Measurements from ENCODE around the gene TXNRD3.
"Not testable (repeated sequence)": the region's sequence is repeated elsewhere in the genome, so short reads cannot be mapped to it uniquely, and the experiment has no call there.

TXNRD3 gene

DNA sequence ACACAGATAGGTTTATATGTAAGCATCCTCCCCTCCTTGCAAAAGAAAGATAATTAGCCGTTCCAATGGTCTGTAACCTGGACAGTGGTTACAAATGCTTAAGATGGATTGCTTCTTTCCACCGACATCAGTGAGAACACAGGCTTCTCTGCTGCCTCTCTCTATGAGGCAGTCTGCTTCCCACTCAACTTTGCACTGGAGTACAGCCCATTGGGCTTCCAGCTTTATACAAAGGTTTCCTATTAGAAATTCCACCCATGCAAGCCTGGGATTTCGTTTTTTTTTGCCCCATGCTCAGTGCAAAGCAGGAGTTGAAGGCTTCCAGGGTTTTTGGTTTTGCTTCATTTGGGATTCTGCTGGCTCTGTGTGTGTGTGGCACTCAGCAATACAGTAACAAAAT is 48.9 kb downstream of the TXNRD3 start:
- H3K36me3 Mint-ChIP-seq (ENCODE audit: low read depth), result peaks cover 27% of the 10 kb centered on the region
- no peak overlapping the region for H3K27ac Mint-ChIP-seq
- no peaks in the 10 kb centered on the region for H3K27me3 Mint-ChIP-seq
- H3K4me1 Mint-ChIP-seq (ENCODE audit: low read depth), result peaks cover 6% of the 10 kb centered on the region
- H3K4me3 Mint-ChIP-seq, result no peak overlapping the region
- peaks cover 4% of the 10 kb centered on the region for H3K9me3 Mint-ChIP-seq

- Mint-ChIP-seq H3K4me3 (no peak overlapping the region), H3K27me3 (no peaks in the 10 kb centered on the region), H3K27ac (no peak overlapping the region)
These were observed 50.2 kb downstream of the TXNRD3 start for GRCh38 chr3:126604691-126605090.

DNA sequence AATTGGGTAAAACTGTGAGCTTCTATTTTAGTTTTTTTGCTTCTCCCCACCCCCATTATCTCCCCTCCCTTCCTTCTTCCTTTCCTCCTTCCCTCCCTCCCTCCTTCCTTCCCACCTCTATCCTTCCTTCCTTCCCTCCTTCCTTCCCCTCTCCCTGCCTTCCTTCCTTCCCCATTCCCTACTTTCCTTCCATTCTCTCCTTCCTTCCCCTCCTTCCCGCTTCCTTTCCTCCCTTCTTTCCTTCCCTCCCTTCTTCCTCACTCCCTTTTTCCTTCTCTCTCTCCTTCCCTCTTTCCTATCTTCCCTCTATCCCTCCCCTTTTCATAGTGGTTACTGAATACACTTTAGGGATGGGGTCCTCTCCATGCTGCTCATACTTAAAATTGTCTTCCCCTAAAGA is 55.8 kb downstream of the TXNRD3 start:
- Mint-ChIP-seq H3K36me3 (ENCODE audit: low read depth) (peaks cover 8% of the 10 kb centered on the region), H3K4me3 (no peak overlapping the region), H3K9me3 (peaks cover 4% of the 10 kb centered on the region), H3K27me3 (no peaks in the 10 kb centered on the region), H3K27ac (no peak overlapping the region), H3K4me1 (ENCODE audit: low read depth) (no peaks in the 10 kb centered on the region)

More at GRCh38 chr3:126604691-126605090, 50.2 kb downstream of the TXNRD3 start:
- H3K4me1 Mint-ChIP-seq (ENCODE audit: low read depth), result peaks cover 6% of the 10 kb centered on the region
- peaks cover 4% of the 10 kb centered on the region for H3K9me3 Mint-ChIP-seq
- peaks cover 27% of the 10 kb centered on the region for H3K36me3 Mint-ChIP-seq (ENCODE audit: low read depth)

DNA sequence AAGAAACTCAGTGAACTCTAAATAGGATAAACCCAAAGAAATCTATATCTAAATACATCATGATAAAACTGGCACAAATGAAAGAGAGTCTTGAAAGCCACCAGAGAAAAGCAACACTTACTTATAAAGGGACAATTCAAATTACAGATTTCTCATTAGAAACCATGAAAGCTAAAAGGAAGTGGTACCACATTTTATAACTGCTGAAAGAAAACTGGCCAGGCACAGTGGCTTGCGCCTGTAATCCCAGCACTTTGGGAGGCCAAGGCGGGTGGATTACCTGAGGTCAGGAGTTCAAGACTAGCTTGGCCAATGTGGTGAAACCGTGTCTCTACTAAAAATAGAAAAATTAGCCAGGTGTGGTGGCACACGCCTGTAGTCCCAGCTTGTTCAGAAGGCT is 59.4 kb downstream of the TXNRD3 start:
- not testable (repeated sequence) for H3K27me3 Mint-ChIP-seq; H3K27ac Mint-ChIP-seq; H3K4me1 Mint-ChIP-seq (ENCODE audit: low read depth); H3K36me3 Mint-ChIP-seq (ENCODE audit: low read depth); H3K4me3 Mint-ChIP-seq
- H3K9me3 Mint-ChIP-seq, result peaks cover 15% of the 10 kb centered on the region

DNA sequence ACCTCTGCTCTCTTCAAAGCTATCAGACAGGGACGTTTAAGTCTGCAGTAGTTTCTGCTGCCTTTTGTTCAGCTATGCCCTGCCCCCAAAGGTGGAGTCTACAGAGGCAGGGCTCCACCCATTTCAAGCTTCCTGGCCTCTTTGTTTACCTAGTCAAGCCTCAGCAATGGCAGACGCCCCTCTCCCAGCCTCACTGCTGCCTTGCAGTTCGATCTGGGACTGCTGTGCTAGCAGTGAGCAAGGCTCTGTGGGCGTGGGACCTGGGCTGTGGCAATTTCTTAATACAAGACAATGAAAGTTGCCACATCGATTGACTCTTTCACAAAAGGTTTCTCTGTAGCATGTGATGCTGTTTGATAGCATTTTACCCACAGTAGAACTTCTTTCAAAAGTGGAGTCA is 63.4 kb downstream of the TXNRD3 start:
- H3K27me3 Mint-ChIP-seq, result peaks cover 10% of the 10 kb centered on the region
- peaks cover 27% of the 10 kb centered on the region for H3K9me3 Mint-ChIP-seq
- H3K36me3 Mint-ChIP-seq (ENCODE audit: low read depth); H3K4me1 Mint-ChIP-seq (ENCODE audit: low read depth); H3K4me3 Mint-ChIP-seq; H3K27ac Mint-ChIP-seq: not testable (repeated sequence)

DNA sequence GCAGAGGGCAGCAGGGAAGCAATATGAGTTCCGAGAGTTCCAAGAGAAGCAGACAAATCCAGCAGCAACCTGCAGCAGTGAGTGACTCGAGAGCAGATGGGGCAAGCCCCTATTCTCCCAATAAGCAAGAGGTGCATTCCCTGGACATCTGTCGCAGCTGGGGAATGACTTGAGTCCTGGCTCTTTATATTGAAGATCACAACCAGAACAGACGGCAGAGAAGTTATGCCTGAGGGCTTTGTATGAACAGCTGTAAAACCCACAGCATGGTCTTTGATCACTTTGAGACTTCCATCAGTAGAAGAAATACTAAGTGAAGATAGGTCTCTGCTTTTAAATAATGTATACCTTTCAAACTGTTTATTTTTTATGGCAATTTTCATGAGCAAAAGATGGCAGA is 72.6 kb downstream of the TXNRD3 start:
- H3K36me3 Mint-ChIP-seq (ENCODE audit: low read depth), result no peaks in the 10 kb centered on the region
- H3K4me1 Mint-ChIP-seq (ENCODE audit: low read depth), result no peaks in the 10 kb centered on the region
- no peaks in the 10 kb centered on the region for H3K27me3 Mint-ChIP-seq
- H3K9me3 Mint-ChIP-seq, result peaks cover 4% of the 10 kb centered on the region
- no peak overlapping the region for H3K4me3 Mint-ChIP-seq
- no peak overlapping the region for H3K27ac Mint-ChIP-seq

- Mint-ChIP-seq H3K36me3 (ENCODE audit: low read depth) (no peaks in the 10 kb centered on the region), H3K27ac (no peak overlapping the region), H3K4me1 (ENCODE audit: low read depth) (no peaks in the 10 kb centered on the region), H3K4me3 (no peak overlapping the region), H3K27me3 (no peaks in the 10 kb centered on the region), H3K9me3 (peaks cover 4% of the 10 kb centered on the region)
These were observed 73.4 kb downstream of the TXNRD3 start for GRCh38 chr3:126581569-126581968.

DNA sequence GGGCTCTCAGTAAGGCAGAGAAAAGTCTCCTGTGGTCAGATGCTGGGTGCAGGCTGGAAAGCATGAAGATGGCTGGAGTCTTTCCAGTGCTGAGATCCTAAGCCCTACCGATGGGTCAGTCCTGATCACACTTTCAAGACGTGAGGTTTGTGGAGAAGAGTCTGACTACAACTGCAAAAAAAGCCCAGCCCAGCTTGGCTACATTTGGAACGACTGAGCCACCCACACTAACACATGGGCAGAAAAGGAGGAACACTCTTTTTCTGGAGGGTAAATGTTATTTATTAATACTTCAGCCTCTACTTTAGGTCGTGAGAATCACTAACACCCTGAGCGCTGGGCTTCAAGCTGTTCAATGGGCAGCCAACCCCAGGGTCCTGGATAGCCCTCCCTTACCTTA is 74.2 kb downstream of the TXNRD3 start:
- H3K4me3 Mint-ChIP-seq, result no peak overlapping the region
- peaks cover 4% of the 10 kb centered on the region for H3K27me3 Mint-ChIP-seq
- no peaks in the 10 kb centered on the region for H3K36me3 Mint-ChIP-seq (ENCODE audit: low read depth)
- H3K27ac Mint-ChIP-seq, result no peak overlapping the region
- H3K4me1 Mint-ChIP-seq (ENCODE audit: low read depth), result no peaks in the 10 kb centered on the region
- H3K9me3 Mint-ChIP-seq, result peaks cover 4% of the 10 kb centered on the region

DNA sequence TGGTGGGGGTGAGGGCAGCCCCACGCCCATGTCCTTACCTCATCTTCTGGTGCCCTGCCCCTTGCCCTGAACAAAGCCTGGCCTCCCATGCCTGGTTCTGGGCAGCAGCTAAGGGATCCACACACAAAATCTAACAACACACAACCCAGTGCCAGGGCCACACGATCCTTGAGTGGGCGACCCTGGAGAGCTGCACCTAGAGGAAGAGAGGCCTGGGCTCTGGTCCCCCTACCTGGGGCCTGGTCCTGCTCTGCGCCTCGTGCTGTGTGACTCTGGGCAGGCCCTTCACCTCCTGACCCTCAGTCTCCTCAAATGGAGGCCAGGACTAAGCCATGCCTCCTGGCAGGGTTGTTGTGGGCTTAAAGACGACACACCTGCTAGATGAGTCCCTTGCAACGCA is 76.2 kb downstream of the TXNRD3 start:
- no peaks in the 10 kb centered on the region for H3K9me3 Mint-ChIP-seq
- peaks cover 4% of the 10 kb centered on the region for H3K27me3 Mint-ChIP-seq
- no peaks in the 10 kb centered on the region for H3K36me3 Mint-ChIP-seq (ENCODE audit: low read depth)

DNA sequence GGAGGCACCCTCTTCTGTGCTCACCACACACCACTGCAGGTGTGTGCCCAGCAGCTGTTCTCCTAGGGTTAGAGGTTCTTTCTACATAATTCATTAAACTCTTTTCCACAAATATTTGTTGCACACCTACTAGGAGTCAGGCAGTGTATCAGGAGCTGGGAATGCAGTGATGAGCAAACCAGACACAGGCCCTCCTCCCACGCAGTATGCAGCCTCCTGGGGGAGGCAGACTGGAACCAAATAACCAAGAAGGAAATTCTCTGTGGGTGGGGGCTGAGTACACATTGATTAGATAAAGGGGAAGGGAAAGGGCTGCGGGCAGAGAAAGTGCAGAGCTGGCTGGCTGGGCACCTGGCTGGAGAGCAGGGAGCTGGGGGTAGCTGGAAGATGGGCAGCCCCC is 77.7 kb downstream of the TXNRD3 start:
- Mint-ChIP-seq H3K4me1 (ENCODE audit: low read depth) (no peaks in the 10 kb centered on the region), H3K27me3 (peaks cover 4% of the 10 kb centered on the region), H3K4me3 (no peak overlapping the region), H3K27ac (no peak overlapping the region), H3K9me3 (no peaks in the 10 kb centered on the region), H3K36me3 (ENCODE audit: low read depth) (no peaks in the 10 kb centered on the region)

More for the DNA sequence above, 76.2 kb downstream of the TXNRD3 start:
- no peaks in the 10 kb centered on the region for H3K4me1 Mint-ChIP-seq (ENCODE audit: low read depth)
- no peak overlapping the region for H3K27ac Mint-ChIP-seq
- no peak overlapping the region for H3K4me3 Mint-ChIP-seq

DNA sequence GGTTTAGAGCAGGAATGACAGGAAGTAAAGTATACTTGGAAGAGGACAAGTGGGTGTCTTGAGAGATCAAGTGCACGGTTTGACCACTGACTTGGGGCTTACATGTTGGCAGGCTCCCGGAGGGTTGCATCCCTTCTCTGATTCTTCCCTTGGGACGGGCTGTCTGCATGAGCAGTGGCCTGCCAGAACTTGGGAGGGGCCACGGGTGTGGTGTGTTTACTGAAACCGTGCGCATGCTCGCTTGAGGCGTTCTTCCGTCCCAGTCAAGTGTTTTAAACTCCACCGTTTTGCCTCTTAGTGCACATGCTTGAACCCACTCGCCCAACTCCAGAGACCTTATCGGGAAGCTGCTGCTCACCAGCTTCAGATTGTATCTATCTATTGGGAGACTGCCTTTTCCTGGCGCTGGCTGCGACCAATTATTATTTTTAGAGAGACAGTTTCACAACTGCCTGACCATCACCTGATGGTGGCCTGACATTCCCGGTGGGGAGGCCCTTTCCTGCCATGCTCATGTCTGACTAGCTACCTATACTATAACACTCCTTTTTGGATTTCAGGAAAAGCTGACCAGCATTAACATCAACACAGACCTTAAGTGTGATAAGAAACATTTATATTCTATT is 81.3 kb downstream of the TXNRD3 start:
- Mint-ChIP-seq H3K36me3 (ENCODE audit: low read depth) (no peaks in the 10 kb centered on the region), H3K27ac (no peak overlapping the region), H3K27me3 (peaks cover 4% of the 10 kb centered on the region), H3K4me1 (ENCODE audit: low read depth) (no peaks in the 10 kb centered on the region), H3K4me3 (no peak overlapping the region), H3K9me3 (no peaks in the 10 kb centered on the region)

GRCh38 chr3:126571078-126571477 is 83.8 kb downstream of the TXNRD3 start:
- Mint-ChIP-seq H3K4me3 (no peak overlapping the region), H3K27me3 (peaks cover 11% of the 10 kb centered on the region), H3K36me3 (ENCODE audit: low read depth) (no peaks in the 10 kb centered on the region), H3K27ac (no peak overlapping the region), H3K9me3 (no peaks in the 10 kb centered on the region), H3K4me1 (ENCODE audit: low read depth) (no peaks in the 10 kb centered on the region)

DNA sequence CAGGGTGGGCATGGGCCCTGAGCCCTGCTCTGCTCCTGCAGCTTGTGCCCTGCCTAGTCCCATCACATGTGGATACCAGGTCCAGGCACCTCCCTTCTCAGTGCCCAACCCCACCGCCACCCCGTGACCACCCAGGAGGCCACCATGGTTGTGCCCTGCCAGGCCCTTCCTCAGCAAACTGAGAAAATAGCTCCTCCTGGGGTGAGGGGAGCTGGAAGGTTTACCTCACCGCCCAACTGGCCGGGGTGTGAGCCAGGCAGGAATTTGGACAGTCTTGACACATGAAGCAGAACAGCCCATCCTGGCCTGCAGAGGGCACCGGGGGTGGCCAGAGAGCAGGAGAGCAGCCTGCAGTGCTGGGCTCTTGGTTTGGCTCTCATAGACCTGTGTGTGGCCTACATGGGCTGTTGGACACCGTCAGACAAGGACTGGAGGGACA is 84.8 kb downstream of the TXNRD3 start:
- Mint-ChIP-seq H3K4me3 (no peak overlapping the region), H3K27ac (no peak overlapping the region), H3K9me3 (no peaks in the 10 kb centered on the region), H3K36me3 (ENCODE audit: low read depth) (no peaks in the 10 kb centered on the region), H3K27me3 (peaks cover 11% of the 10 kb centered on the region), H3K4me1 (ENCODE audit: low read depth) (no peaks in the 10 kb centered on the region)

- Mint-ChIP-seq H3K27me3 (peaks cover 11% of the 10 kb centered on the region), H3K9me3 (no peaks in the 10 kb centered on the region), H3K4me1 (ENCODE audit: low read depth) (no peaks in the 10 kb centered on the region), H3K27ac (no peak overlapping the region), H3K36me3 (ENCODE audit: low read depth) (no peaks in the 10 kb centered on the region), H3K4me3 (no peak overlapping the region)
These were observed 85.4 kb downstream of the TXNRD3 start for GRCh38 chr3:126569390-126569975.

- H3K4me1 Mint-ChIP-seq (ENCODE audit: low read depth), result no peaks in the 10 kb centered on the region
- no peaks in the 10 kb centered on the region for H3K9me3 Mint-ChIP-seq
- no peaks in the 10 kb centered on the region for H3K36me3 Mint-ChIP-seq (ENCODE audit: low read depth)
These were observed 86.1 kb downstream of the TXNRD3 start for GRCh38 chr3:126568776-126569342.

More at GRCh38 chr3:126568776-126569342, 86.1 kb downstream of the TXNRD3 start:
- no peak overlapping the region for H3K27ac Mint-ChIP-seq
- peaks cover 11% of the 10 kb centered on the region for H3K27me3 Mint-ChIP-seq
- no peak overlapping the region for H3K4me3 Mint-ChIP-seq
